HG02981 (cell line): ENCODE measurements around the gene HOXA7.

ENCODE experiments used
- ATAC-seq: cut with Tn5 transposase; IDR thresholded peaks from one replicate; pipeline ENCODE4 v1.9.1; 2021; ENCODE audit warnings: mild to moderate bottlenecking, moderate library complexity; ENCODE audit not compliant: unreplicated experiment

The HOXA7 gene

GRCh38 chr7:27122077-27122910 lies 34.2 kb downstream of the HOXA7 start:
- no peak for ATAC-seq

GRCh38 chr7:27121684-27122076 lies 34.8 kb downstream of the HOXA7 start:
- ATAC-seq: no peak

GRCh38 chr7:27119412-27119911 lies 37.0 kb downstream of the HOXA7 start:
- ATAC-seq: no peak

- no peak for ATAC-seq
Observed at GRCh38 chr7:27118580-27118979, 37.9 kb downstream of the HOXA7 start.

- no peak for ATAC-seq
Observed at GRCh38 chr7:27117887-27118491, 38.5 kb downstream of the HOXA7 start.

GRCh38 chr7:27116962-27117886 lies 39.3 kb downstream of the HOXA7 start:
- ATAC-seq: no peak

GRCh38 chr7:27116031-27116961 lies 40.2 kb downstream of the HOXA7 start:
- ATAC-seq: no peak

- no peak for ATAC-seq
Observed at GRCh38 chr7:27115221-27116026, 41.1 kb downstream of the HOXA7 start.

GRCh38 chr7:27114881-27115220 lies 41.6 kb downstream of the HOXA7 start:
- ATAC-seq: no peak

- no peak for ATAC-seq
Observed at GRCh38 chr7:27113991-27114769, 42.3 kb downstream of the HOXA7 start.

- ATAC-seq: no peak
Observed at GRCh38 chr7:27112955-27113949, 43.2 kb downstream of the HOXA7 start.

- ATAC-seq: no peak
Observed at GRCh38 chr7:27112361-27112760, 44.1 kb downstream of the HOXA7 start.

GRCh38 chr7:27111751-27112277 lies 44.7 kb downstream of the HOXA7 start:
- no peak for ATAC-seq

GRCh38 chr7:27111042-27111750 lies 45.3 kb downstream of the HOXA7 start:
- no peak for ATAC-seq

GRCh38 chr7:27110186-27111031 lies 46.1 kb downstream of the HOXA7 start:
- ATAC-seq: no peak
